ENCODE results near the gene PNPT1. TPM values are rescaled to one million over a fixed set of nuclear protein-coding genes. Genes with fewer than 3 reads are reported as not detected.

Gene PNPT1
- total RNA-seq, 1 experiment from 2014 or later = 33.4 TPM

- H4K8ac ChIP-seq (replicated peaks; ENCODE audit: insufficient read length, low read depth, low read length) = no peak overlapping the region
Measured at GRCh38 chr2:55732854-55733253, 39.2 kb upstream of the PNPT1 start.

More at GRCh38 chr2:55732854-55733253, 39.2 kb upstream of the PNPT1 start:
- H2BK5ac ChIP-seq (ENCODE audit: insufficient read length, low read length) = no peak overlapping the region
- no peak overlapping the region for H2AFZ ChIP-seq (ENCODE audit: low read length)
- no peak overlapping the region for H4K91ac ChIP-seq (ENCODE audit: insufficient read length, low read depth, low read length)
- H4K5ac ChIP-seq (ENCODE audit: insufficient read length, low read depth, low read length) = no peak overlapping the region
- no peaks in the 10 kb centered on the region for H3K23me2 ChIP-seq (ENCODE audit: insufficient read length, low read depth, low read length, poor library complexity, severe bottlenecking)
- no peak overlapping the region for H3K14ac ChIP-seq (ENCODE audit: insufficient read depth, low read length)
- H3K4me1 ChIP-seq (ENCODE audit: insufficient read depth, low read length) = no peaks in the 10 kb centered on the region
- no peak overlapping the region for H3T11ph ChIP-seq (ENCODE audit: low read length)
- Mint-ChIP-seq H3K4me3 (no peak overlapping the region), H3K9me3 (no peaks in the 10 kb centered on the region; a peak in 2 of 5 replicates), H3K27me3 (ENCODE audit: low read depth) (peaks cover 3% of the 10 kb centered on the region), H3K36me3 (ENCODE audit: insufficient read depth in 1 of 3, low read depth in 3 of 3) (no peaks in the 10 kb centered on the region), H3K4me1 (no peaks in the 10 kb centered on the region), H3K27ac (no peak overlapping the region)
- no peak overlapping the region for H3K18ac ChIP-seq (ENCODE audit: insufficient read length, low read depth, low read length)
- no peak overlapping the region for H2BK12ac ChIP-seq (ENCODE audit: insufficient read length, low read depth, low read length)
- WGBS (ENCODE audit: extremely low coverage, insufficient read length, low lambda C conversion rate) = no CpG with 5 or more reads among the region's 4 CpGs
- DNase-seq = no peak
- H3K4me2 ChIP-seq (ENCODE audit: insufficient read depth, insufficient read length, low read length) = no peak overlapping the region
- H3K27me3 ChIP-seq (ENCODE audit: insufficient read depth, low read length) = no peaks in the 10 kb centered on the region
- no peak overlapping the region for H2BK15ac ChIP-seq (ENCODE audit: low read depth, low read length)
- H3K23ac ChIP-seq (ENCODE audit: insufficient read length, low read depth, low read length) = no peak overlapping the region
- no peak overlapping the region for H2AK5ac ChIP-seq (ENCODE audit: insufficient read length, low read length)
- no peaks in the 10 kb centered on the region for H3K9me3 ChIP-seq (ENCODE audit: control insufficient read depth, low read depth, low read length)
- no peak for TF ChIP-seq CTCF (conservative IDR thresholded peaks at IDR 0.05)
- no peak overlapping the region for H2BK120ac ChIP-seq (ENCODE audit: low read depth, low read length, poor library complexity, severe bottlenecking)
- H3K4ac ChIP-seq (ENCODE audit: low read depth, low read length) = no peak overlapping the region
- no peaks in the 10 kb centered on the region for H3K79me1 ChIP-seq (ENCODE audit: insufficient read depth, low read depth, low read length, poor library complexity, severe bottlenecking)
- no peak overlapping the region for H3K56ac ChIP-seq (ENCODE audit: insufficient read length, low read depth, low read length)
- H3K27ac ChIP-seq (ENCODE audit: insufficient read length, low read depth, low read length) = no peak overlapping the region
- no peaks in the 10 kb centered on the region for H4K20me1 ChIP-seq (ENCODE audit: control insufficient read depth, insufficient read depth, insufficient read length)
- H2BK20ac ChIP-seq (ENCODE audit: low read depth, low read length, poor library complexity, severe bottlenecking) = no peak overlapping the region
- no peaks in the 10 kb centered on the region for H3K79me2 ChIP-seq (ENCODE audit: insufficient read depth, low read length)
- no peak overlapping the region for H3K9ac ChIP-seq (ENCODE audit: extremely low read depth, insufficient read length, low read length)

Measured in H9 (cell line).